ENCODE results near the gene BTG1. TPM values are rescaled to one million over a fixed set of nuclear protein-coding genes. Genes with fewer than 3 reads are reported as not detected.

The BTG1 gene
- total and polyA plus RNA-seq, 7 donors = 41.0 to 82.3 (median 54.8) TPM

DNA sequence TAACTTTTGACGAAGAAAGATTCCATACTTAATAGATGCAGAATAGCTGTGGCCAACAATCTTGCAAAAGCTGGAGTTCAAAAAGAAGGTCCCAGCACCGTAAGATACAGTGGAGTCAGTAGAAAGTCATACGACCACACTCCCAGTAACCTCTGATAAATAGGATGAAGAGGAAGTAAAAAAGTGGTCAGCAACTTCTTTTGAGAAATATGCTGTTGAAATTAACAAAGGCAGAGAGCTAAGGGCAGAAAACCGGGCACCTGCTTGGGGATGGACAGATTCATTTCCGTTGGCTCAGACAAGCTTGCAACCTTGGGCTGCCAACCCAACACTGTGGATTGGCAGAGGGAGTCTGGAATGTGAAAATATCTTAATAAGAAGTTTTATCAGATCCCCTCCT lies 40.0 kb downstream of the BTG1 start:
- intact Hi-C loops (cut with DNase I) = no loop called here
- no peak for TF ChIP-seq POLR2AphosphoS5 (IDR thresholded peaks at IDR 0.05)
- TF ChIP-seq POLR2A (IDR thresholded peaks at IDR 0.05) = no peak
- TF ChIP-seq, protein P1, sequence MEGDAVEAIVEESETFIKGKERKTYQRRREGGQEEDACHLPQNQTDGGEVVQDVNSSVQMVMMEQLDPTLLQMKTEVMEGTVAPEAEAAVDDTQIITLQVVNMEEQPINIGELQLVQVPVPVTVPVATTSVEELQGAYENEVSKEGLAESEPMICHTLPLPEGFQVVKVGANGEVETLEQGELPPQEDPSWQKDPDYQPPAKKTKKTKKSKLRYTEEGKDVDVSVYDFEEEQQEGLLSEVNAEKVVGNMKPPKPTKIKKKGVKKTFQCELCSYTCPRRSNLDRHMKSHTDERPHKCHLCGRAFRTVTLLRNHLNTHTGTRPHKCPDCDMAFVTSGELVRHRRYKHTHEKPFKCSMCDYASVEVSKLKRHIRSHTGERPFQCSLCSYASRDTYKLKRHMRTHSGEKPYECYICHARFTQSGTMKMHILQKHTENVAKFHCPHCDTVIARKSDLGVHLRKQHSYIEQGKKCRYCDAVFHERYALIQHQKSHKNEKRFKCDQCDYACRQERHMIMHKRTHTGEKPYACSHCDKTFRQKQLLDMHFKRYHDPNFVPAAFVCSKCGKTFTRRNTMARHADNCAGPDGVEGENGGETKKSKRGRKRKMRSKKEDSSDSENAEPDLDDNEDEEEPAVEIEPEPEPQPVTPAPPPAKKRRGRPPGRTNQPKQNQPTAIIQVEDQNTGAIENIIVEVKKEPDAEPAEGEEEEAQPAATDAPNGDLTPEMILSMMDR (IDR thresholded peaks at IDR 0.05) = no peak
- no peak for TF ChIP-seq EP300 (IDR thresholded peaks at IDR 0.05)
- WGBS, 2 donors = 77 to 92% methylated on average over 5 of the region's 5 CpGs
- no peak overlapping the region for H3K4me3 ChIP-seq
- H3K4me1 ChIP-seq = peaks cover 0 to 29% (median 7%) of the 10 kb centered on the region in 4 donors
- H3K36me3 ChIP-seq = no peaks in the 10 kb centered on the region
- no peak for DNase-seq
- H3K27me3 ChIP-seq = no peaks in the 10 kb centered on the region
- no peaks in the 10 kb centered on the region for H3K9me3 ChIP-seq
- no peak overlapping the region for H3K27ac ChIP-seq

DNA sequence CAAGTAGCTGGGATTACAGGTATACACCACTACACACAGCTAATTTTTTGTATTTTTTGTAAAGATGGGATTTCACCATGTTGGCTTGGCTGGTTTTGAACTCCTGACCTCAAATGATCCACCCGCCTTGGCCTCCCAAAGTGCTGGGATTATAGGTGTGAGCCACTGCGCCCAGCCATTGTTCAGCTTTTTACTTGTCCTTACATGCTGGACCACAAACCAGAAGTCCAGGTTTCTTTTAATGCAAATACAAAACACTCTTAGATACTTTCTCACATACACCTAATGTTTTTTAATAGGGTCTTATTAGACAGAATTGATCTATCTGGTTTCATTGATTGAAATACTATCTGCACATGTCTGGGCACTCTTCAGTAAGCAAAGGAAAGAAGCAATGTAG lies 40.5 kb downstream of the BTG1 start:
- TF ChIP-seq POLR2AphosphoS5 (IDR thresholded peaks at IDR 0.05) (no peak), EP300 (IDR thresholded peaks at IDR 0.05) (no peak), POLR2A (IDR thresholded peaks at IDR 0.05) (no peak)
- TF ChIP-seq, protein P1 (IDR thresholded peaks at IDR 0.05) = no peak
- intact Hi-C loops (cut with DNase I) = no loop called here
- no peaks in the 10 kb centered on the region for H3K36me3 ChIP-seq
- no peak for DNase-seq
- 74 to 93% methylated on average over 2 of the region's 2 CpGs for WGBS, 2 donors
- no peak overlapping the region for H3K27ac ChIP-seq
- H3K9me3 ChIP-seq = no peaks in the 10 kb centered on the region
- H3K4me1 ChIP-seq = peaks cover 0 to 29% (median 7%) of the 10 kb centered on the region in 4 donors
- H3K4me3 ChIP-seq = no peak overlapping the region
- H3K27me3 ChIP-seq = no peaks in the 10 kb centered on the region

DNA sequence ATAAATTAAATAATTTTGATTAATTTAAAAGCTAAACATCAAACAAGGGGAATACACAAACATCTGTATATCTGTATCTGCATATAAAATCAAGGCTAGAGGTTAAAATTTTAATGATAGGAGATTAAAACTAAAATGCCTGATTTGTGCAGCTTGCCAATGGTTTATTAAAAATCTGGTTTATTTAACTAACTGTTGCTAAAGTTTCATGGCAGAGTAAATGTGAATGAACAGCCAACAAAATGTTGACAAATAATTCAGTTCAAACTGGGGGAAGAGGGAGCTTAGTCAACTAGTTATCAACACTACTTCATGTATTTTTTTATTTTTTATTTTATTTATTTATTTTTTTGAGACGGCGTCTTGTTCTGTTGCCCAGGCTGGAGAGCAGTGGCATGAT lies 43.0 kb downstream of the BTG1 start:
- Histone ChIP-seq H3K27me3 (no peaks in the 10 kb centered on the region), H3K9me3 (no peaks in the 10 kb centered on the region), H3K27ac (no peak overlapping the region), H3K36me3 (no peaks in the 10 kb centered on the region), H3K4me1 (peaks cover 0 to 11% (median 1%) of the 10 kb centered on the region in 4 donors), H3K4me3 (no peak overlapping the region)
- no peak for DNase-seq
- TF ChIP-seq EP300 (IDR thresholded peaks at IDR 0.05) (no peak), POLR2A (IDR thresholded peaks at IDR 0.05) (no peak), POLR2AphosphoS5 (IDR thresholded peaks at IDR 0.05) (no peak)
- TF ChIP-seq, protein P1 (IDR thresholded peaks at IDR 0.05) = no peak
- intact Hi-C loops (cut with DNase I) = no loop called here
- WGBS, 2 donors = 93% methylated on average over 2 of the region's 2 CpGs

DNA sequence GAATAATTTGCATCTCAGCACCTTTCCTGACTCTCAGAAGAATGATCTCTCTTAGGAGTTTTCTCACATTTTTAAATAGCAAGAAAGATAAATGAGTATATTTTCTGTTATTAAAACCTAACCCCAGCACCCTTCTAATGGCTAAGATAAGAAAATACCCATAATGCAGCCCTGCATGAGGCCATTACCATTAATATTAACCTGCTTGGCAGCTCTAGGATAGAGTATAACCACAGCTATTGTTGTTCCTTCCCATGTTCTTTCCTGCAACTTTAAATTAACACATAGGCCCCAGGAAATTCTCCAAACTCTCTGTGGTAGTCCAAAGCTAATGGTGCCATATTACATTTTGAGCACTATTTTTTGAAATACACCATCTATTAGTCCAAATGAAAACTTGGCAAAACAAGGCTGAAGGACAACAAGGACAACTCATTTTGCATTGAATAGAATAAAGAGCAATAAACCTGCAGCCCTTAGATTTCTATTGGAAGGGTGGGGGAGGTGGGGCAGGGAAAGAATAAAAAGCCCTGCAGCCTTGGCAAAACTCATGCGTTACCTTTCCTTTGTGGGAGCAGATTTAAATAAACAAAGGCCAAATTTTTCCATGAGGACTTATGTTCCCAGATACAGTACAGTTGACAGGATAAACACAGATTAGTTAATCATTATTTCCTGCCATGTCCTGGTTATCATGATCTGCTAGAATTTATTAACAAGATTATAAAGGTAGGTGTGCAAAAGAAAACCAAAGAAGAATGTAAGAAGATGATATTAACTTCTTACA lies 46.9 kb downstream of the BTG1 start:
- TF ChIP-seq EP300 (IDR thresholded peaks at IDR 0.05) (no peak), POLR2A (IDR thresholded peaks at IDR 0.05) (no peak), POLR2AphosphoS5 (IDR thresholded peaks at IDR 0.05) (no peak)
- TF ChIP-seq, protein P1 (IDR thresholded peaks at IDR 0.05) = no peak

More for the DNA sequence above, 46.9 kb downstream of the BTG1 start:
- WGBS, 2 donors = 22 to 61% methylated on average over 1 of the region's 1 CpG
- Histone ChIP-seq H3K27me3 (no peaks in the 10 kb centered on the region), H3K36me3 (no peaks in the 10 kb centered on the region), H3K4me3 (no peak overlapping the region), H3K9me3 (no peaks in the 10 kb centered on the region), H3K4me1 (peaks cover 0 to 8% (median 0%) of the 10 kb centered on the region in 4 donors), H3K27ac (no peak overlapping the region)
- no peak for DNase-seq
- intact Hi-C loops (cut with DNase I) = no loop called here

Measured in sigmoid colon (tissue), 7 donors.